GM18861 (cell line): ENCODE results near the gene PSMD12.
"Not testable (repeated sequence)": the region's sequence is repeated elsewhere in the genome, so short reads cannot be mapped to it uniquely, and the experiment has no call there.

Experiments used
- ATAC-seq: cut with Tn5 transposase; IDR thresholded peaks from one replicate; pipeline ENCODE4 v1.9.1; 2021; ENCODE audit not compliant: unreplicated experiment

PSMD12 gene

GRCh38 chr17:67388536-67388935 is 22.2 kb upstream of the PSMD12 start:
- not testable (repeated sequence) for ATAC-seq

GRCh38 chr17:67386965-67387551 is 20.7 kb upstream of the PSMD12 start:
- ATAC-seq = no peak

GRCh38 chr17:67385122-67385988 is 19.0 kb upstream of the PSMD12 start:
- ATAC-seq = no peak

DNA sequence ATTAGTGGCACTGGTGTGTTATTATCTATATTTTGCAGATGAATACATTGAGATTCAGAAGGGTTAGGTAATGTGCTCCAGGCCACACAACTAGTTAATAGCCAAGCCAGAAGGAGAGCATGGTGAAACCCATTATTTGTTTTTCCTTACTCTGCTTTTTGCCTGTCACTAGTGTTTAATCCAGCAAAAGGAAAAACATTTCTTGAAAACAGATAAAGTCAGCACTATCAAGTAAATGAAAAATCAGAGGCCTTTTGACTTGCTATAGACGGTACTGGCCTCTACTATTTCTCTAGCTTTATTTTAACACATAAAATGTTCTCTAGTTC is 15.5 kb upstream of the PSMD12 start:
- ATAC-seq = no peak

GRCh38 chr17:67379251-67379630 is 12.9 kb upstream of the PSMD12 start:
- no peak for ATAC-seq

DNA sequence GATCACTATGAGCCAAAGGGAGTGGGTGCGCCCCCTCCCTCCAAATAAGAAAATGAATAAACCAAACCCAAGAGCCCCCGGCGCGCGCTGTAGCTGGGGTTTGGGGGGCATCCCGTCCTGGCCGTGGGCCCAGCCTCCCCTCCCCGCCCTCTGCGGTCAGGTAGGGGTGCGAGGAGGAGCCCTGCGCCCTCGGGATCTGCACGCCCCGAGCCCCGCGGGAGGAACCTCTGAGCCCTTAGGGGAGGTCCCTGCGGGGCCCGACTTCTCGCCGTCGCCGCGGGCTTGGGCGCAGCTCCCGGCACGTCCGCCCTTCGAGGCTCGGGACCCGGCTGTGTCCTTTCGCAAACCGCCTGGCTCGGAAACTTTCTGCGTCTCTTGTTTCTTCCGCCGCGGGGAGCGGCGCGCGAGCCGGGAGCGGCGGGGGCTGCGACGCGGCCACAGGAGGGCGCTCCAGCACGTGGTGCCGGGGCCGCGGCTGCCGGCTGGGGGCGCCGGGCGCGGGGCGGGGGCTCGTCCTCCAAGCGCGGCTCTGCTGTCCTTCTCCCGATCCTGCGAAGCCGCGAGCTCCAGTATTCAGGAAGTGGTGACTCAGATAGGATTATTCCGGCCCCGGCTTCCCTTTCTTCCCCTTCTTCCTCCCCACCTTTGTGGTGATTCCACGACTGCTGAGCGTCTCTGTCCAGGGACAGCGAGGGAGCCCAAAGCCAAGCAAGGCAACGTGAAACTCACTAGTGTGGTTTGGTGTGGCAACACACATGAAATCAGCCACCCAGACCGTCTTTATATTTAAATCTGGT is 12.3 kb upstream of the PSMD12 start:
- peak; percentile 35 for ATAC-seq

DNA sequence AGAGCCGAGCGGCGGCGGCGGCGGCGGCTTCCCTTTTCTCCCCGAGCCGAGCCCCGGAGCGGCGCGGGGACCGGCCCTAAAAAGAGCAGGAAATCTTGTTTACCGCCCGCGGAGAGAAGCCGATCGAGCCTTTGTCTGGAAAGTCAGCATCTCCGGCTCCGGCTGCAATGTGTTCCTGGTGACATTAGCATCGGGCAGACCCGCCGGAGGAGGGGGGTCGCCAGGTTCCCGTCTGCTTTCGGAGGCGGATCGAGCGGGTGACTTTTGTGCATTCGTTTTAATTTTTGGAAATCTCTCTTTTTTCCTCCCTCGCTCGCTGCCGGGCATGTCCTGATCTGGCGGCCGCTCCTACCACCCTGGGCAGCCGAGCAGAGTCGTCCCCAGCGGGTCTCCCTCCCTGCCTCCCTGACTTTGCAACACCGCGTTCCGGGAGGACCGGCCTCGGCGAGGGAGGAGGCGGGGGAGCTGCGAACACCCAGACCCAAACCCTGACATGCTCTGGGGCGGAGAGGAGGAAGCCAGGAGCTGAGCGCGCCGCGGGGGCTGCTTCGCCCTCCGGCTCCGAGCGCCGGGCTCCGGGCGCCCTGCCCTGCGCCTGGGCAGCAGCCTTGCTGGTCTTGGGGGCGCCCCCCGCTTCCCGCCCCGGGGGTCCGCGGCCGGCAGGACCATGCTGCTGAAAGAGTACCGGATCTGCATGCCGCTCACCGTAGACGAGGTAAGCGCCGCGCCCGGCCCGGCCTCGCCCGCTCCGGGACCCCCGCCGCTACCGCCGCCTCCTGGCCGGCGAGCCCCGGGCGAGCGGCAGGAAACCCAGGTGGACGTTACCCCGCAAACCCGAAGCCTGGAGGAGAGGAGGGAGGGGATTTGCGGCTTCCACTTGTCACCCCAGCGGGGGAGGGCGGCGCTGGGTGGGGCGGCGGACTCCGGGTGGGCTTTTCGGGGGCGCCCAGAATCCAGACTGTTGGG is 11.4 kb upstream of the PSMD12 start:
- no peak for ATAC-seq

- peak; percentile 56 for ATAC-seq
These were observed 10.5 kb upstream of the PSMD12 start, which contains the start of gene PITPNC1 for GRCh38 chr17:67376737-67377487. TSS of gene PITPNC1 (plus strand) at chr17:67377281.

DNA sequence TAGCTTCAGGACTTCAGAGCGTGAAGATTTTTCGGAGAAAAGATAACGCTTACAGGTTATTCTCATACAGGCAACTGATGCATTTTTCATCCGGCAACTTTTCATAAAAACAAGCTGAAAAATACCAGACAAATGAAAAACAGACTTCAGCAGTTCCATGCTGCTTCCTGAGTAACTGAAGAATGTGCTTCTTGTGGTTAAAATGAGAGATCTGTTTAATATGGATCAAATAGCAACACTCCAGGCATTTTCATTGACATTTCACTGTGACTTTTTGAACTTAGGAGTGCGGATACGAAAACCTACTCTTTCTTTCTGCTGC is 10.0 kb upstream of the PSMD12 start:
- ATAC-seq = no peak

- no peak for ATAC-seq
These were observed 9.3 kb upstream of the PSMD12 start for GRCh38 chr17:67375716-67376115.

DNA sequence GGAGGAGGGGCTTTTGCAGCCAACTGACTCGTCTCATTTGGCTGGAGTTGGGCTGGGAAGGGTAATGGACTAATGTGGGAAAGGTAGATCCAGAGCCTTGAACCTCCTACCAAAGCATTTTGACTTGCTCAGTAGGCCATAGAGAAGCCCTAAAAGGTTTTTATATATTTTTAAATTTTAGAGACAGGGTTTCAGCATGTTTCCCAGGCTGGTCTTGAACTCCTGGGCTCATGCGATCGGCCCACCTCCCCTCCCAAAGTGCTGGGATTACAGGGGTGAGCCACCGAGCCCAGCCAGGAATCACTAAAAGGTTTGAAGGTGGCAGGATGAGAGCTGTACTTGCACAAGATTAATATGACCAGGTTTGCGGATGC is 8.7 kb upstream of the PSMD12 start:
- no peak for ATAC-seq

DNA sequence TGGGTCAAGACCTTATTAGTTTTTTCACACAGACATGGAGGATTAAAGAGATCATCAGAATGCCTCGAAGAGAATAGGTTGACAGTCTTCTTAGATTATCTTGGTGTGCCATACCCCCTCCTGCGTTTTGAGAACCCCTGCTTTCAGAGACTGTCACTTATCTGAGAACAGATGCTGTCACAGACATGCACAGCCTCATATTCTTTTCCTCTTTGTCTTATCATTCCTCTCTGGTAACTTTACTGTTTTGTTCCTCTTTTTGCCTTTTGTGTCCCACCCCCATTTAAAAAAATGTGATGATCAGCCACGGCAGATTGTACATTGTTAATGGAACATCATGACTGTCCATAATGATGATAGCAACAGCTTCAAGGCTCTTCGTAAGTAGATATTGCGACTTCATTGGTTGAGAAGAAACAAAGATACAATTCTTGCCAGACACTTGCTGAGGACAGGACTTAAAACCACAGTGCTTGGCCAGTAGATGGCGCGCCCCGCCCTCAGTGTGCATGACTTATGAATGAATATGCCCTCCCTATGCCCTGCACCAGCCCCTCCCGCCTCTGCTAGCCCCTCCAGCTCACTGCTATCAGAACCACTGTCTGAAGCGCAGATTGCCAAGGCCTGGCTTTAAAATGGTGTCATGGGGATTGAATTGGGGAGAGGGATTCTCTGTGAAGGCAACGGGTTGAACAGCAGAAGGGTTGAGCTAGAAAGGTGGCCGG is 8.1 kb upstream of the PSMD12 start:
- no peak for ATAC-seq

GRCh38 chr17:67372751-67373150 is 6.4 kb upstream of the PSMD12 start:
- no peak for ATAC-seq

- ATAC-seq = no peak
These were observed 3.3 kb upstream of the PSMD12 start for GRCh38 chr17:67369676-67370075.

DNA sequence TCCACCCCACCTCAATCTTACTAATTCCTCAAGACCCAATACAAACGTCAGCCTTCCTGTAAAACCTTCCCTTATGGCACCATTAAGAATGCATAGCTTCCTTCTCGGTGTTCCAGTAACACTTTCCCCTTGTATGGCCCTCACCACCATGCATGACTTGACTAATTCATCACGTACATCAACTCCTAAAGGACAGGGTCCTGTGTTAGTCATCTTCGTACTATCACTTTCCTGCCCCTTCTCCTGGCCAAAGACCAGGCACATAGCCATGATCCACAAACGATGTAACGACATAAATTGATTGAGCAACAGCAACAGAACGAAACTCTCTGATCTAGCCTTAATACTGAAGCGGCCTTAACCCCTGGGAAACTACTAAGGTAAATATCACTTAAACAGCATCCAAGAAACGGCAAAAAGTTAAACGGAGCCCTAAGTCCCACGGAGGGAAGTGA is 612 bp downstream of the PSMD12 start:
- ATAC-seq = no peak

DNA sequence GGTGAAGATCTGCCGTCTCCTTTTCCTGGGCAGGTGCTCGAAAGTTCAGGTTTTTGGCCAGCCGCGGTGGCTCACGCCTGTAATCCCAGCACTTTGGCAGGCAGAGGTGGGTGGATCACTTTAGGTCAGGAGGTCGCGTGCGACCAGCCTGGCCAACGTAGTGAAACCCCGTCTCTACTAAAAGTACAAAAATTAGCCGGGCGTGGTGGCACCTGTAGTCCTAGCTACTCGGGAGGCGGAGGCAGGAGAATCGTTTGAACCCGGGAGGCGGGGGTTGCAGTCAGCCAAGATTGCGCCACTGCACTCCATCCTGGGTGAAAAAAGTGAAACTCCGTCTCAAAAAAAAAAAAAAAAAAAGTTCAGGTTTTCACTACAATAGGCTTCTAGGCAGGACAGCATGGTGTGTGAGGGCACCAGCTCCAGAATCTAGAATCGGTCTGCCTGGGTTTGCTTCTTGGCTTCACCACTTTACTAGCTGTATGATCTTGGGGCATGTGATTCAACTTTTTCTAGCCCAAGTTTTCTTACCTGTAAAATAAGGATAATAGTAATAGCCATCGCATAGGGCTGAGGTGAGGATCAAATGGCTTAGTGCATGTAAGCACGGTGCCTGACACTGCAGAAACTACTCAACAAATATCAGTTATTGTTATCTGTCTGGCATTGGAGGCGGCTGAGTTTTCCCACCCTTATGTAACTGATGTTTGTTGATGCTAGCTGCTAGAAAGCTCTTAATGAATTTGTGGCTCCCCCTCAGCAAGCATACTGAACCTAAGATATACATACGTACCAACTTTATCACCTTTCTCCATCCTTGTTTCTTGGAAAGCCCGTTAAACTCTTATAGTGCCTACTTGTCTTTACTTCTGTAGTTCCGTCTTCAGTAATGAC is 1.3 kb downstream of the PSMD12 start:
- ATAC-seq = no peak

DNA sequence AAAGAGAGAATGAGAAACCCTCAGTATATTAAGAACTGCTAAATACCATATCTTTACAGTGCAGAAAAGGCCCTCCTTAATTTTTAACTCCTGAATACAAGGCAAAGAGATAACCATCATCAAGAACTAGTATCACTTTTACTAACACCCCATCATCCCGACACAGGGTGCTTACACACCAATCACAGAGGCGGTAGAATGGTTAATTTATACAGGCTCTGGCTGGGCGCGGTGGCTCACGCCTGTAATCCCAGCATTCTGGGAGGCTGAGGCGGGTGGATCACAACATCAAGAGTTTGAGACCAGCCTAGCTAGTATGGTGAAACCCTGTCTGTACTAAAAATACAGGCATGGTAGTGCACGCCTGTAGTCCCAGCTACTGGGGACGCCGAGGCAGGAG is 4.2 kb downstream of the PSMD12 start:
- ATAC-seq = no peak

GRCh38 chr17:67360880-67361279 is 5.5 kb downstream of the PSMD12 start:
- no peak for ATAC-seq
